Upper lobe of left lung (tissue), 4 donors: ENCODE measurements around the gene PRKD3.

ENCODE experiments used
- CTCF ChIP-seq, 6 experiments: fragments of 450-650 bp in 4 of 6; fragments of 200-600 bp in 2 of 6; sonication (generic) in 2 of 6; IDR thresholded peaks; one replicate each; pipeline ENCODE4 v1.5.1; 2016 to 2019; ENCODE audit warnings: antibody characterized with exemption in 6 of 6
- POLR2A ChIP-seq, 4 donors: fragments of 450-650 bp; IDR thresholded peaks; one replicate each; pipeline ENCODE4 v1.5.1; 2016 to 2017; ENCODE audit warnings: antibody characterized with exemption in 4 of 4, mild to moderate bottlenecking in 2 of 4
- POLR2AphosphoS5 ChIP-seq, 2 donors: sonication (generic); formaldehyde crosslinking; IDR thresholded peaks; one replicate each; pipeline ENCODE4 v1.5.1; 2017; ENCODE audit warnings: antibody characterized with exemption in 2 of 2

- no peak for TF ChIP-seq POLR2A (IDR thresholded peaks at IDR 0.05)
- no peak for TF ChIP-seq CTCF (IDR thresholded peaks at IDR 0.05)
- TF ChIP-seq POLR2AphosphoS5 (IDR thresholded peaks at IDR 0.05): no peak
These were observed 13.1 kb upstream of the PRKD3 start for GRCh38 chr2:37337620-37338280.
